ENCODE data around the gene SPO11.

Gene SPO11

DNA sequence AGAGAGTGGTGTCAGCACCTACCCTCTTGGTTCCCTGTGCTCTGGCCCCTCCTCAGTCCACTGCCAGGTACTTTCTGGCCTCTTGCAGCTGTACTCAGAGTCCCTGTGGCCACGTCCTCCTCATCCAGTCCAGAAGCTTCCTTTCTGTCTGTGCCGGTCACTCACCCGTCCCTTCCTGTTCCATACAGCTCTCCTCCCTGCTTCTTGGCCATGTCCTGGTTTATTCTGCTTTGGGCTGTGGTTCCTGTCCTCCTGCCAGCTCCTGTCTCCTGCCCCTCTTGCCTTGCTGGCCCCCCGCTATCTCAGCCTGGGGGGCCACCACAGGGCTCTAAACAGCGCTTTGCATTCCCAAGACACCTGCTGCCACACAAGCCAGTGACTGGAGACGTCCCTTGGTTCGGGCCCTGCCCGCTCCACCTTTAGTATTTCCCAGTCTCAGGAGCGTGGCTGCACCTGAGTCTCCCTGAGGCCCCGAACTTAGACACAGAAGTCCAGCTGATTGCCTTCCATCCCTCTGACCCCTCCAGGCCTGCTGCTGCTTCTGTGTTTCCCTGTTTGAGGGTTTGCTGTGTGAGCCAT, 46.1 kb downstream of the SPO11 start:
- no peak for DNase-seq (ENCODE audit: low read depth in 2 of 2)

DNA sequence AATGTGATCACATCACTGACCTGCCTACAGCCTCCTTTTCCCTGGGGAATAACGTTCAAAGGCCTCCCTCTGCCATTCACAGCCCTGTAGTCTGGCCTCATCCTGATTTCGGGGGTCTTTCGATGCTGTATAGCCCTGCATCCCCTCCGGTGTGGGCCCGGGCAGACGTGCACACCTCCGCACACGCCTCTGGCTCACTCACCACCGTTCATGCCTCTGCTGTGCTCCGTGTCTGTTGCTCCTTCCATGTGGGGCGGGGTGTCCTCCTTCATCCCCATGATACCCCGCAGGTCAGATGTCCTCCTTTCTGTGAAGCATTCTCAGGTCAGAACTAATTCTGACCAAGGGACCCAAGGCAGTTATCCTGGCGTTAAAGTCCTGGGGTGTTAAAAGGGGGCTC, 47.7 kb downstream of the SPO11 start:
- no peak for DNase-seq (ENCODE audit: low read depth in 2 of 2)

DNA sequence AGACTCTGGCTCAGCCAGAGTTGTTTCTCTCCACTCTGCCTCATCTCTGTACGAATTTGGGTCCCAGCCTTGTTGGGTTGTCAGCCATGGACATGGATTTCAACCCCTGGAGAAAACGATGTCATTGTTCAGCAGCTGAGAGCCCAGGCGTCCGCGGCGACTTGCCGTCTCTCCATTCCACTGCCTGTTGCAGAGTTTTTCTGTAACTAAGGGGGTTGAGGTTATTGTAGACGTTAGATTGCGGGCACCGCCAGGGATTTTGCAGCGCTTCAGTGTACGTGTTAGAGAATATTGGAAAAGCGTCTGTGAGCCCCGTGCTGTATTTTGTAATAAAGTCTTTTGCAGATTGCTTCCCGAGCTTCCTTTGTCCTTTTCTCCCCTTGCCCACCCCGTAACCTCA, 48.5 kb downstream of the SPO11 start:
- no peak for DNase-seq (ENCODE audit: low read depth in 2 of 2)

GRCh38 chr20:57378646-57379262, 49.2 kb downstream of the SPO11 start:
- DNase-seq (ENCODE audit: low read depth in 2 of 2): no peak

GRCh38 chr20:57379263-57379647, 49.7 kb downstream of the SPO11 start:
- DNase-seq (ENCODE audit: low read depth in 2 of 2): no peak

DNA sequence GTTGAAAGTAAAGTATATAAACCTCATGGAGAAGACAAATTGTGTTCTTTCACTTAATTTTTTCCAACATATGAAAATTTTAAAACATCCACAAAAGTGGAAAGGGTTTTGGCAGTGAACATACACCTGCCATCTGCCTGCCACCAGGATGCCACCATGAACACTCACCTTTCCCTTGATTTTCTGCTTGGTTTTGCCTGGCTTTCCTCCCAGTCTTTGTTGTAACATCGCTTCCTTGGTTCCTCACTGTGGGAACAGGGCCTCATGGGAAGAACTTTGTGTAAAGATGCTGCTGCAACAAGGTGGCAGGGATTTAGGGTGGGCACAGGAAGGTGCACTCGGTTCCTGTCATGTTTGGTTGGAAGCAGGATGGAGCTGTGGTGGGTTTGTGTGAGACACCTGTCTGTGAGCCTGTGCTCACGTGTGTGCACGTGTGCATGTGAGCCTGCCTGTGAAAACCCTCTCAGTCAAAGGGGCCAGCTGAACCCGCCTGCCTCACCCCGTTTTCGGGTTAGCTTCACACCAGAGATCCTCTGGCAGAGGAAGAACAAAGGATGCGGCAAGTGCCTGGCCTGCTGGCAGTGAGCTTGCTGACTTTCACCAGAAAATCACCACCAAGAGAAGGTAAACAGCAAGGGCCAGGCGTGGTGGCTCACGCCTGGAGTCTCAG, 50.6 kb downstream of the SPO11 start:
- no peak for DNase-seq (ENCODE audit: low read depth in 2 of 2)

GRCh38 chr20:57381596-57382503, 52.2 kb downstream of the SPO11 start:
- peak; percentile 73 to 76 for DNase-seq (ENCODE audit: low read depth in 2 of 2)

GRCh38 chr20:57382516-57382915, 52.9 kb downstream of the SPO11 start:
- no peak for DNase-seq (ENCODE audit: low read depth in 2 of 2)

DNA sequence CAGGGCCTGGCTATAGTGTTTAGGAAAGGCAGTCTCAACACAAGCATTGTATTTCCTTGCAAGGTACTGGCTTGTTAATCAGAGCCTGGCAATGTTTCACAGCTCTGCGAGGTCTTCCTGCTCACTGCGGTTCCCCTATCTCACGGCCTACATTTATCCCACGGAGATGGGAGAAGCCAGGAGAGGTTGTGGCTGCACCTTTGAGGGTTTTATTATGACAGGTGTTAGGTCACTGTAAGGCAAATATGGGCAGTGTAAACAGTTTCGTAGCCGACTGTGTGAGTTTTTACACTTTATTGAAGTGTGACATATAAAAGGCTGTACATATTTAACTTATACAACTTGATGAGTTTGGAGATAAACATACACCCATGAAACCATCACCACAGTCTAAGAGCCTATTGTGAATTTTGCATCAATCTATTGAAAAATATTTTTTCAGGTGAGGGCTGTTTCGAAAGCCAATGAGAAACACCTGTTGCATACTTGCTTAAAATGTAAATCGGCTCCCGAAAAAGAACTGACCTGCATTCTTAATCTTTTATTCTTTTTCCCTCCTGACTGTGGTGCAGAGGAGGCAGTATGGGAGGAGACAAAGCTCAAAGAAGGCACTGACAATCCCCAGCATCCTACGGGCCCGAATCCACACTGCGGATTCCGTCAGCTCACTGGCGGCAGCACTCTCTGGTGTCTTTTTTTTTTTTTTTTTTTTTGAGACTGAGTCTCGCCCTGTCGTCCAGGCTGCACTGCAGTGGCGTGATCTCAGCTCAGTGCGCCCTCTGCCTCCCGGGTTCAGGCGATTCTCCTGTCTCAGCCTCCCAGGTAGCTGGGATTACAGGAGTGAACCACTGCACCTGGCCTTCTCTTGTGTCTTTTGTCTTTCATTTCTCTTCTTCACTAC, 54.1 kb downstream of the SPO11 start:
- DNase-seq (ENCODE audit: low read depth in 2 of 2): no peak

DNA sequence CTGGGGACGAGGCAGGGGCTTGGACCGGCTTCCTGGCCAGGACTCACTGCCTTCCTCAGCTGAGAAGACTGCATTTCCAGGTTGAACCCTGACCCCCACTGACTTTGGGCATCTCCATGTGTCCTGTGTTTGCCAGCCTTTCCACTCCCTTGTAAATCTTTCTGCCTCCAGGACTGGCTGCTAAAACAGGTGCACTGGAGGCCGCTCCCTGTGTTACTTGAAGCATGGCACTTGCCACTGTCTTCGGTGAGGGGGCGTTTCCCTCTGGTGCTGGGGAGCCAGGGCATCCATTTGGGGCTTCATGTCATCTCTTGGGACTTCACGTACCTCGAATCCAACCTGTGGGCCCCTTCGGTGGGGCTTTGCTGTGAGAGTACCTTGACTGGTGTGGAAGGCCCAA, 54.9 kb downstream of the SPO11 start:
- DNase-seq (ENCODE audit: low read depth in 2 of 2): no peak

DNA sequence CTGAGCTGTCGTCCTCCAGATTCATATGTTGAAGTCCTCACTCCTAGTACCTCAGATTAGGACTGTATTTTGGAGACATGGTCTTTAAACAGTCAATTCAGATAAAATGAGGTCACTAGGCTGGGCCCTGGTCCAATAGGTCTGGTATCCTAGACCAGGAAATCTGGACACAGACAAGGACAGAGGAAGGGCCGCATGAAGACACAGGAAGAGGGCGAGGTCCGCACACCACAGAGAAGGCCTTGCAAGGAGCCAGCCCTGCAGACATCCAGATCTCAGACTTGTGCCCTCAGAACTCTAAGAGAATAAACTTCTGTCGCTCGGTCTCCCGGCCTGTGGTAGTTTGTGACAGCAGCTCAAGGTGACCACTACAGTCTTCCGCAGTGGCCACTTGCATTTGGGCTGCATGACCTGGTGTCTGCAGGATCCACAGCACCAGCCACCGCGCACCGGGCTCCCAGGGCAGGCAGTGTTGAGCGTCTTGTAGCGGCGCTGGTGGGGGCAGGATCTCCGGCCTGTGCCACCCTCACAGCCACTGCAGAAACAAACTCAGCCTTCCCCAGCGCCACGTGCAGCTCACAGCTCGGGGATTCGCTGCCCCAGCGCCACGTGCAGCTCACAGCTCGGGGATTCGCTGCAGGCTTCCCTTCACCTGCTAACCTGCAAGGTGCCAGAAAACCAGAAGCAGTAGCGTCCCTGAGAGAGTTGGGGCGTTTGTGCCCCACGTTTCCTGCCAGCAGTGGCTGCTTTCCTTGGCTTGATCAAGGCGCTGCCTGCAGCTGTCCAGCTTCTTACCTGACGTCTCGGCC, 55.6 kb downstream of the SPO11 start:
- DNase-seq (ENCODE audit: low read depth in 2 of 2): no peak

- DNase-seq (ENCODE audit: low read depth in 2 of 2): no peak
These were observed 56.3 kb downstream of the SPO11 start for GRCh38 chr20:57385940-57386339.

DNA sequence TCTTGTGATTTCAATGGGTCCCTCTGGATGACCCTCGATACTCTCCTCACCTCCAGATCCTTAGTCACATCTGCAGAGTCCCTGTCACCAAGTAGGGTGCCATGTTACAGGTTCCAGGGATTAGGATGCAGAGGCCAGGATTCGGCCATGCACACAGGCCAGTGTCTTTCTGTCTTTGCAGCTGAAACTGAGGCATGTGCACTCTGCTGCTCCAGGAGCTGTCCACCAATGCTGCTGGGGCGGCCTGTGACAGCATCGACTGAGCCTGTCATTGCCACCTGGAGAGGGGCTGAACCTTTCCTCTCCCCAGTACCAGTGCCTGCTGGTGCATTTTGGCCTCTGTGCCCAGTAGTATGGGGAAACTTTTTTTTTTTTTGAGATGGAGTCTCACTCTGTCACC, 57.2 kb downstream of the SPO11 start:
- no peak for DNase-seq (ENCODE audit: low read depth in 2 of 2)

GRCh38 chr20:57387463-57387862, 57.9 kb downstream of the SPO11 start:
- DNase-seq (ENCODE audit: low read depth in 2 of 2): no peak

DNA sequence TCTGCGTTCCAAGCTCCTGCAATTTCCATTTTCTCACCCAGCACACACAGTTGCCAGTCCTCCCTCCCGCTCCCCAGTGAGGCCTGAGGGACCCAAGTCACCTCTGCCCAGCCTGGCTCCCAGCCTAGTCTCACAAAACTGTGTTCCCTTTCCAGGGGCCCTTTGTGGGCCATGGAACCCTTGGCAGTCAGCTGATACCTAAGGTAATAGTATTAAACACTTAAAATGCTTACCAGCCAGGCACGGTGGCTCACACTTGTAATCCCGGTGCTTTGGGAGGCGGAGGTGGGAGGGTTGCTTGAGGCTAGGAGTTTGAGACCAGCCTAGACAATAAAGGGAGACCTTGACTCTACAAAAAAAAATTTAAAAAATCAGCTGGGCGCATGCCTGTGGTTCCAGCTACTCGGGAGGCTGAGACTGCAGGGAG, 58.4 kb downstream of the SPO11 start:
- no peak for DNase-seq (ENCODE audit: low read depth in 2 of 2)

GRCh38 chr20:57388953-57389694, 59.5 kb downstream of the SPO11 start:
- no peak for DNase-seq (ENCODE audit: low read depth in 2 of 2)

DNA sequence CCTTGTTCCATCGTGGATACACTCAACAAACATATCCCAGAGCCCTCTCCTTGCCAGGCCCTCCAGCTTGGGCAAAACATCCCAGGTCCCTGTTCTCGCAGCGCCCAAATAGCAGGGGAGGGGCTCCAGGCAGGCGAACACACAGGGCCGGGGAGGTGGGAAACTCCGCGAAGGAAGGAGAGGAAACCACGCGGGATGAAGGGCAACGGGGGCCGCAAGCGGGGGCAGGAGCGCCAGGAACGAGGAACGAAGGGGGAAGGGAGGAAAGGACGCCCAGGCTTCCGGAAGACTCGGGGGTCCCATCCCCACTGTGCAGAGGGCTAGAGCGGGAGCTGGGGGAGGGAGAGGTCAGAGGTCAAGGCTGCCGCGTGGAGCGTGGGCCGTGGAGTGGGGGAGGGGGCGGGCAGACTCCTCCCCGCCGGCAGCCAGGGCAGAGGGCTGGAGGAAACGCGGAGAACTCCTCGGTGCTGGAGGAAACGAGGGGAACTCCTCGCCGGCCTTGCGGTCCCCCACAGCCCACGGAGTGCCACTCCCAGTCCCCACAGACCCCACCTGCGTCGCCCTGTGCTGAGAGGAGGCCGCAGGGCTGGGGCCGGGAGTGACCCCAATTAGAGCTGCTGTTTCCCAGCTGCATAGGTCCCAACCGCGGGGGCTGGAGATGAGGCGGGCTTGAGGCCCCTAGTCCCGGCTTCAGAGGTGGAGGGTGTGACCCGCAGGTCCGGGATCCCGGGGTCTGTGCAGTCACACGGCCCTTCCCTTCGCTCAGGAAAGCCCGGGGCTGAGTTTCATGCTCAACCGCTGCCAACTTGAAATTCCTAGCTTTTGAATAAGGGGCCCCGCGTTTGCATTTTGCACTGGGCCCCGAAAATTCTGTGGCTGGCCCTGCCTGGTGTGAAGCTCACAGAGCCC, 60.3 kb downstream of the SPO11 start:
- no peak for DNase-seq (ENCODE audit: low read depth in 2 of 2)

DNA sequence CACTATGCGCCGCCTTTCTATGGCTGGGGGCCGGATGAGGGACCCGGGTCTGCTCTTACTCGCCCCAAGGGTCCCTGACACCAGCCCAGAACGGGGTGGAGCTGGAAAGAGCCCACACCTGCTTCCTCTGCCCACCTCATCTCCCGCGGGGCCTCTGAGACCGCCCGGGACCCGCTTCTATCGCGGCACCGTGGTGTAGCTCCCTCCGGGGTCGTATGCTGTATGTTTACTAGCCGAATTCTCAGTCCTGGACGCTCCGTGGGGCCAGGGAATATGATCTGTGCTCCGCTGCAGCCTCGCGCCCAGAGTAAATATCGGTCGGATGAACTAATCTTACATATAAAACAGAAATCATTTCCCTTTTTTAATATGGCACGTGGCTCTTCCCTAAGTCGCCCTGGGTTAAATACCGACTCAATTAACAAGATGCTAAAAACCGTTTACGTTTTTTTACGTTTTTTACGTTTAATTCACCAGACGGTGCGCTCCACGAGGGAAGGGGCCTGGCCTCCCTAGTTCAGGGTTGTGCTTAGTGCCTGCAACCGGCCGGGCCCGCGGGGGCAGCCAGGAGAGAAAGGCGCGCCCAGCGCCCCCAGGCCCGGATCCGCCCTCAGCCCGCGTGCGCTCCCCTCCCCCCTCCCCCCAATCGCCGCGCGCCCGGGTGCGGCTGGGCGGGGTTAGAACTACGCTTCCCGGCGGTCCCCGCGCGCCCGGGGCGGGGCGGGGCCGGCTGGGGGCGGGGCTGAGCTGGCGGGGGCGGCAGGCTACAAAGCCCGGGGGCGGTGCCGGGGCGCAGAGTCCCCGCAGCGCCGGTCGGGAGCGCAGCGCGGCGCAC, 61.2 kb downstream of the SPO11 start, which contains the start of gene RBM38:
RBM38 (plus strand) TSS at position 793 of the 835 bp plus-strand sequence. CDS start 186 bp downstream, outside the sequence.
- peak; percentile 48 to 65 for DNase-seq (ENCODE audit: low read depth in 2 of 2)
